ENCODE data around the gene MTCH1.

DNA sequence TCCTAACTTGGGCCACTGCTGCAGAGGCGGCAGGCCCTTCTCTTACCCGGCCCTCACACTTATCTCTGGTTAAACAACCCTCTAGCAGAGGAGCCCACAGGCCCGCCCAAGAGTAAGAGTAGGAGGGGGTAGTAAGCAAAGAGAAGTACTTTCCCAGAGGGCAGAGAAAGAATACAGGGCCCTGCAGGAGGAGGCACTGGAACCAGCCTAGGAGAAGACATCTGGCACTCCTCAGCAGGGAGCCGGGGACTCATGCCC is 10.1 kb downstream of the MTCH1 start:
- TF ChIP-seq, protein P1, sequence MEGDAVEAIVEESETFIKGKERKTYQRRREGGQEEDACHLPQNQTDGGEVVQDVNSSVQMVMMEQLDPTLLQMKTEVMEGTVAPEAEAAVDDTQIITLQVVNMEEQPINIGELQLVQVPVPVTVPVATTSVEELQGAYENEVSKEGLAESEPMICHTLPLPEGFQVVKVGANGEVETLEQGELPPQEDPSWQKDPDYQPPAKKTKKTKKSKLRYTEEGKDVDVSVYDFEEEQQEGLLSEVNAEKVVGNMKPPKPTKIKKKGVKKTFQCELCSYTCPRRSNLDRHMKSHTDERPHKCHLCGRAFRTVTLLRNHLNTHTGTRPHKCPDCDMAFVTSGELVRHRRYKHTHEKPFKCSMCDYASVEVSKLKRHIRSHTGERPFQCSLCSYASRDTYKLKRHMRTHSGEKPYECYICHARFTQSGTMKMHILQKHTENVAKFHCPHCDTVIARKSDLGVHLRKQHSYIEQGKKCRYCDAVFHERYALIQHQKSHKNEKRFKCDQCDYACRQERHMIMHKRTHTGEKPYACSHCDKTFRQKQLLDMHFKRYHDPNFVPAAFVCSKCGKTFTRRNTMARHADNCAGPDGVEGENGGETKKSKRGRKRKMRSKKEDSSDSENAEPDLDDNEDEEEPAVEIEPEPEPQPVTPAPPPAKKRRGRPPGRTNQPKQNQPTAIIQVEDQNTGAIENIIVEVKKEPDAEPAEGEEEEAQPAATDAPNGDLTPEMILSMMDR (IDR thresholded peaks at IDR 0.05): no peak
- no peak for TF ChIP-seq EZH2 (IDR thresholded peaks at IDR 0.05; ENCODE audit: borderline replicate concordance, insufficient read depth, low read depth, low read length, poor library complexity, severe bottlenecking)
